T-helper 2 cell treated with Interferon-gamma antibody and Interleukin-4, amounts not matched to agents 100 ng/mL and 5 ng/mL, for 36 hours (primary cell): ENCODE results near the gene CCDC32. TPM values are rescaled to one million over a fixed set of nuclear protein-coding genes. Genes with fewer than 3 reads are reported as not detected.

Source experiments
- intact Hi-C: fragments of 100-400 bp; cut with micrococcal nuclease; formaldehyde crosslinking; loops from one replicate; pipeline ENCODE4 v1.15.1; 2023
- total RNA-seq: library from RNA; stranded (reverse); gene quantifications from 2 replicates; pipeline ENCODE4 v1.2.3, GENCODE V29; 2022

CCDC32 gene
- total RNA-seq, 1 donor from 2014 or later: 25.0 TPM

DNA sequence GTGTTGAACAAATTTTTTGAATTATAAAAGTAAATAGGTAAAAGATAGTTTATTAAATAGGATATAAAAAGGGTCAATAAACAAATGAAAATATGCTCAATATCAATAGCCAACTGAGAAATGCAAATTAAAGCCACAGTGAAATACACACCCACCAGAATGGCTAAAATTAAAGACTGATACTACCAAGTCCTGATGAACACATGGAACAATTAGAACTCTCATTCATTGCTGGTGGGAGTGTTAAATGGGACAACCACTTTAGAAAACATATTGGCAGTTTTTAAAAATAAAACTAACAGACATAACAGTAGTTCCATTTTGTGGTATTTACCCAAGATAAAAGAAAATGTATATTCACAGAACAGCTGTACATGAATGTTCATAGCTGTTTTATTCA lies 41.2 kb downstream of the CCDC32 start:
- intact Hi-C loops: no loop called here

DNA sequence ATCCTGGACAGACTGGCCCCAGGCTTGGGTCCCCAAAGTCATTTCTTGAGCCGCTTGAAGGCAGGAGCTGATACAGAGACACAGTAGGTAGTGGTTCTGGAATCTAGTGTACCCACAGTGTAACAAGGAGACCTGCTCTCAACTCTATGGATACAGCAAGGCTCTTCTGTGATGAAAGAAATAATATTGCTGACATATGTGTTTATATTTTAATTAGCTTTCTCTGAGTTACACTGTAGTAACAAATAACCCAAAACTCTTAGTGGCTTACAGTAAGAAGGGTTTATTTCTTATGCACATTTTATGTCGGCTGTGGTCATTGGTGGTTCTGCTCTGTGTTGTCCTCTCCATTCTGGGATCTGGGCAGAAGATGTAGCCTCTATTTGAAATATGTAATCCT lies 48.5 kb downstream of the CCDC32 start:
- intact Hi-C loops: no loop called here

DNA sequence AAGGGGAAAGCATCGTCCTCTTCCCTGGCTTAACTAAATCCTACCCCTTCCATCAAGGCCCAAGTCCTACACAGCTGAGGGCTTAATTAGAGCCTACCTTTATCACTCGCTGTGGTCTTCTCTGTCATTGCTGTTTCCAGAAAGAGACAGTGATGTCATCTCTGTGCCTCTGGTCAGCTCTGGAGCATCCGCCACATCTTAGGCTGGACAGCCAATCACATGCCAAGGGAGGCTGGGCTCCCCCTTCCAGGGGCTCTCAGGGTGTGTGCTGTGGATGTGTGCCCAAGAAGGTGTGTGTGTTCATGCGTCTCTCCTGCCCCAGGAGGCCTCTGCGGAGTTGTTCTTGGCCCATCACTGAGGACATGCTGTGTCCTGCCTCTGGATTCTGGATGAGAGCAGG lies 51.2 kb downstream of the CCDC32 start:
- intact Hi-C loops: no loop called here

DNA sequence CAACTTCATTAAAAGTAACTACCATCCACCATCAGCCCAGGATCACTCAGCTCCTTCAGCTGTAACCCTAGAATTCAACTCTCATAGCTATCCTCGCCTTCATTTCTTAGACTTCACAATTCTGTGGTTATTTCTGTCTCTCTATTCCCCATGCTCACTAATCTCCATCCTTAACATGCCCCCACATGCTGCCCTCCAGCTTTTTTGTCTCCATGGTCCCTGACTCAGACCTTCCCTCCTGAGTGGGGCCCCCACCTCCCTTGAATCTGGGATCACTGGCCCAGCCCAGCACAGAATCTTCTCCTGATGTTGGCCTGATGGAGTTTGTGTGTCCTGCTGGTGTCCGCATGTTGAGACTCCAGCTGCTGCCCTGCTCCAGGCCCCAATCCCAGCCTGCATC lies 52.4 kb downstream of the CCDC32 start:
- intact Hi-C loops: no loop called here

DNA sequence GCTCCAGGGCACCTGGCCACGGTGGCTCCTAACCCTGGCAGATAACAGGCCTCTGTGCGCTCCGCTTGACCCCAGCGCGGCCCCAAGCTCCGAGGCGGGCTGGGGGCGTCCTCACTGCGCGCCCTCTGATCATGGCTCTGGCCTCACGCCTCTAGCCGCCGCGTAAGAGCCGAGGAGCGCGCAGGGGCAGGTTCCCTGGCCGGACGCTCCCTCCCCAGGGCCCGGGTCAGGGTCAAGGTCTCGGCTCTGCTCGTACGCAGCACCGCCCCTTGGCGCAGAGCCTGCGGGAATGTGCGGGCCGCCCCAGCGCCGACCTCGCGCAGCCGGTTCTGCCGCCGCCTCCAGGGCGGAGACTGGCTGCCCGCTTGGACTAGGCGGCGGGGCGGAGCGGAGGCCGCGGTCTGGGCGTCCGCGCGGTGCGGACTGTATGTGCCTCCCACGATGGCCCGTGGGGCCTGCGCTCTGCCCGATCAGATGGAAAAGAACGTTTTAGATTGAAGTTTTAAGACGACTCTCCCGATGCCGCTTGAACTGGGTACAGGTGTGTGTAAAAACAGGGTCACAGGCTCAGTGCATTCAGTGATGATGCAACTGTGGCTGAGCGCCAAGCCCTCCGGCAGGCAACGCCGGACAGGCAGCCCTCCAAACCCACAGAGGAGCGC lies 53.2 kb downstream of the CCDC32 start:
- intact Hi-C loops: no loop called here

DNA sequence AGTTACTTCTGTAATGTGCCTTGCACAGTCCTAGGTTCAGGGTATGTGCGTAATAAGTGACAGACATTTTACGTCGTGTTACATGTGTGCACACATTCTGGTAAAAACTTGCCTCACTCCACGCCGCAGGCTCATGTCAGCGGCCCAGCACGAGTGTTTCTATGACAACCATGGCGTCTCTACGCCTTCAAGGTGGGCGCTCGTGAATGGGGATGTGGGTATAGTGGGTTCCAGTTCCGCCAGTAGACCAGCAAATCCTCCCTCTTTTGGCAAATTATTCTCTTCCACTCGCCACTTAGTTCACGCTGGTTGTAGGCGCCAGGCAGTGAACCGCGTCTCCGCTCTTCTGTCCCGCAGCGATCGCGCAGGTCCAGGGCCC lies 53.8 kb downstream of the CCDC32 start:
- intact Hi-C loops: no loop called here

DNA sequence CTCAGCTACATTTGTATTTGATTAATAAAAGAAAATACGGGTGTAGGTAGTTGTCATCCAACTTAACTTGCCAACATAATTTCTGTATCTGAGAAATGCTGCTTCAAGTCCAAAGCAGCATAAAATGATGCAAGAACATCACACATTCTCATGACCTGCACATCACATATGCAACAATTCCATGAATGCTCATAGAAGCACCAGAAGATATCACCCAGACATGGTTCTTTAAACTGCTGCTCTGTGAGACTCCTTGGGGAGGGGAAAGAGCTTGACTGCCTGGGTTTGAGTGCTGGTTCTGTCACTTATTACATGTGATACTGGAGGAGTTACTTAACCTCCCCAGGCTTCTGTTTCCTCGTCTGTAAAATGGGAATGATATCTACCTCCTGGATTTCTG lies 54.6 kb downstream of the CCDC32 start:
- intact Hi-C loops: no loop called here

DNA sequence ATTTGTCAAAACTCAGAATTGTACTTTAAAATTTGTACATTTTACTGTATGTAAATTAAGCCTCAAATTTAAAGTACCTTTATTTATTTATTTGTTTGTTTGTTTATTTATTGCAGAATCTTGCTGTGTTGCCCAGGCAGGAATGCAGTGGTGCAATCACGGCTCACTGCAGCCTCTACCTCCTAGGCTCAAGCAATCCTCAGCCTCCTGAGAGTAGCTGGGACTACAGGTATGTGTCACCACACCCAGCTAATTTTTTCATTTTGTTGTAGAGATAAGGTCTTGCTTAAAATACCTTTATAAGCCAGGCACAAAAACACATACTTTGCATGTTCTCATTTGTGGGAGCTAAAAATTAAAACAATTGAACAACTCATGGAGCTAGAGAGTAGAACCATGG lies 56.6 kb downstream of the CCDC32 start:
- intact Hi-C loops: loop anchor here (5.0 kb wide), 1 partner anchor 66 kb away; the partner anchor contains the start of gene BAHD1

DNA sequence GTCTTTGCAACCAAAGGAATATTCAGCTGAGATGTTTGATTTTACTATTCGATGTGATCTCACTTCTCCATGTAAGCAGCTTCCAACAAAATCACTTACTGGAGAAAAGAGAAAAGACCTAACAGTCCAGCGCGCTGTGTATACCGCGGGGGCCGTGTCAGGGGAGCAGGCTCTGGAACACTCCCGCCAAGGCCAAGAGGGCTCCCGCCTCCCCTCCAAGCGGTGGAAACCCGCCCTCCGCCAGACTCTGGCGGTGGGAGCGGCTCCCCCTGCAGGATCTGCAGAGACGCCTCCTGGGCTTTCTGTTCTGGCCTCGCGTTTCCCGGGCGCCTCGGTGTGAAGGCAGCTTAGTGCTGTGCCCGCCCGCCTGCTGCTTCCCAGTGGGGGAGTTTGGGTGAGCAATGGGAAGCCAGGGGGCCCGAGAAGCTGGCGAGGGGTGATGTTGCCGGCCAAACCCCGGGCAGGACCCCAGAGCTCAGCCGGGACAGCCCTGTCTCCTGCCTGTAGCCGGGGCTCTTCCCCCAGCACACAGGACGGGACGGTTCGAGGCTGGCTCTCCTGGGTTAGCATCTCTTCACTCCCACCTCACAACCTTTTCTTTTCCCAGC lies 57.8 kb downstream of the CCDC32 start:
- intact Hi-C loops: loop anchor here (5.0 kb wide), 1 partner anchor 65 kb away; the partner anchor contains the start of gene BAHD1

Other genes starting within 250 kb of the CCDC32 start
- gene INAFM2, start 241.3 kb downstream of the CCDC32 start, total RNA-seq: 6.8 and 9.9 TPM in 2 replicates
- 0.66 and 0.86 TPM in 2 replicates for gene CCDC9B, start 224.1 kb downstream of the CCDC32 start, total RNA-seq
- gene PHGR1, start 214.0 kb downstream of the CCDC32 start, total RNA-seq: not detected in 2 replicates
- 0.32 and 0.52 TPM in 2 replicates for gene DISP2, start 206.8 kb downstream of the CCDC32 start, total RNA-seq
- 52.1 and 53.6 TPM in 2 replicates for gene KNSTRN, start 182.3 kb downstream of the CCDC32 start, total RNA-seq
- 63.1 and 69.5 TPM in 2 replicates for gene IVD, start 159.2 kb downstream of the CCDC32 start, total RNA-seq
- gene BAHD1, start 124.1 kb downstream of the CCDC32 start, total RNA-seq: 29.7 and 31.2 TPM in 2 replicates
- gene CHST14, start 94.1 kb downstream of the CCDC32 start, total RNA-seq: 16.5 and 17.4 TPM in 2 replicates
- gene RPUSD2, start 4.3 kb upstream of the CCDC32 start, total RNA-seq: 13.5 and 14.2 TPM in 2 replicates
- gene KNL1, start 29.2 kb upstream of the CCDC32 start, total RNA-seq: 51.7 and 53.0 TPM in 2 replicates
- 64.7 and 64.9 TPM in 2 replicates for gene RAD51, start 130.1 kb upstream of the CCDC32 start, total RNA-seq
- gene RMDN3, start 190.2 kb upstream of the CCDC32 start, total RNA-seq: 35.7 and 37.9 TPM in 2 replicates
- gene GCHFR, start 199.0 kb upstream of the CCDC32 start, total RNA-seq: 40.3 and 41.4 TPM in 2 replicates
- 0.89 and 1.4 TPM in 2 replicates for gene C15orf62, start 204.9 kb upstream of the CCDC32 start, total RNA-seq
- gene ZFYVE19, start 242.0 kb upstream of the CCDC32 start, total RNA-seq: 32.6 and 35.4 TPM in 2 replicates
- gene DNAJC17, start 242.4 kb upstream of the CCDC32 start, total RNA-seq: 41.5 and 43.2 TPM in 2 replicates